Naive thymus-derived CD4-positive, alpha-beta T cell (primary cell): ENCODE data around the gene PDE9A. TPM values are rescaled to one million over a fixed set of nuclear protein-coding genes. Genes with fewer than 3 reads are reported as not detected.

Source experiments
- ATAC-seq: fragments of 150-1000 bp; cut with Tn5 transposase; 2 replicates; pipeline ENCODE4 v1.10.0; 2021; ENCODE audit warnings: mild to moderate bottlenecking, moderate library complexity
- CTCF ChIA-PET: fragments of 350-600 bp; sonication (Branson Sonifier 250); formaldehyde crosslinking; loops from one replicate; lab custom pipeline; 2021; ENCODE audit warnings: antibody characterized with exemption; lab: Charles Lee
- POLR2A ChIA-PET: fragments of 350-600 bp; sonication (Branson Sonifier 250); formaldehyde crosslinking; loops from one replicate; lab custom pipeline; 2021; ENCODE audit warnings: antibody characterized with exemption, inconsistent platforms; lab: Charles Lee
- DNase-seq, 9 donors: peaks; one replicate each; pipeline versions ENCODE4 v3.0.0 to v3.0.0-alpha.2; 2020 to 2022; ENCODE audit warnings: mixed read lengths in 1 of 9
- H3K27ac ChIP-seq: one replicate; pipeline ENCODE4 v1.7.0; 2013; ENCODE audit warnings: mild to moderate bottlenecking, low read depth, low read length, moderate library complexity
- H3K27me3 ChIP-seq, 2 donors: one replicate each; pipeline ENCODE4 v1.7.0; 2013; ENCODE audit warnings: low read length in 2 of 2, mild to moderate bottlenecking in 2 of 2, moderate library complexity in 2 of 2; ENCODE audit not compliant: control insufficient read depth in 2 of 2, insufficient read depth in 2 of 2
- H3K36me3 ChIP-seq, 3 experiments: 1 replicate in 2 of 3; 2 replicates in 1 of 3; pipeline ENCODE4 v1.7.0; 2013; ENCODE audit warnings: low read length in 3 of 3, mild to moderate bottlenecking in 3 of 3, moderate library complexity in 1 of 3; ENCODE audit not compliant: insufficient read depth in 3 of 3, control insufficient read depth in 2 of 3
- H3K4me1 ChIP-seq, 2 donors: one replicate each; pipeline ENCODE4 v1.7.0; 2013; ENCODE audit warnings: low read length in 2 of 2, mild to moderate bottlenecking in 2 of 2, moderate library complexity in 1 of 2; ENCODE audit not compliant: control insufficient read depth in 2 of 2, insufficient read depth in 2 of 2
- H3K4me3 ChIP-seq: 2 replicates; pipeline ENCODE4 v1.7.0; 2013; ENCODE audit warnings: mild to moderate bottlenecking, low read length
- H3K9me3 ChIP-seq, 3 experiments: 1 replicate in 2 of 3; 2 replicates in 1 of 3; pipeline ENCODE4 v1.7.0; 2013; ENCODE audit warnings: low read length in 3 of 3; ENCODE audit not compliant: control insufficient read depth in 2 of 3
- H3K27ac Mint-ChIP-seq, 9 donors: one replicate each; pipeline ENCODE4 v1.8.0; 2020 to 2022; ENCODE audit warnings: mixed read lengths in 9 of 9, mild to moderate bottlenecking in 8 of 9, moderate library complexity in 5 of 9, inconsistent platforms in 2 of 9
- H3K27me3 Mint-ChIP-seq, 5 donors: one replicate each; pipeline ENCODE4 v1.8.0; 2021 to 2022; ENCODE audit warnings: mixed read lengths in 5 of 5, mild to moderate bottlenecking in 1 of 5
- H3K36me3 Mint-ChIP-seq, 5 donors: one replicate each; pipeline ENCODE4 v1.8.0; 2020 to 2022; ENCODE audit warnings: mixed read lengths in 5 of 5, mild to moderate bottlenecking in 3 of 5, inconsistent platforms in 1 of 5
- H3K4me1 Mint-ChIP-seq, 7 donors: one replicate each; pipeline ENCODE4 v1.8.0; 2020 to 2022; ENCODE audit warnings: mixed read lengths in 7 of 7, mild to moderate bottlenecking in 3 of 7, inconsistent platforms in 1 of 7
- H3K4me3 Mint-ChIP-seq, 10 donors: one replicate each; pipeline ENCODE4 v1.8.0; 2020 to 2022; ENCODE audit warnings: mild to moderate bottlenecking in 10 of 10, mixed read lengths in 10 of 10, moderate library complexity in 6 of 10, inconsistent platforms in 2 of 10
- H3K9me3 Mint-ChIP-seq, 11 donors: one replicate each; pipeline ENCODE4 v1.8.0; 2020 to 2022; ENCODE audit warnings: mixed read lengths in 11 of 11, mild to moderate bottlenecking in 4 of 11, inconsistent platforms in 1 of 11, moderate library complexity in 1 of 11
- intact Hi-C, 2 donors: fragments of 100-400 bp; cut with micrococcal nuclease; formaldehyde crosslinking; loops; one replicate each; pipeline ENCODE4 v1.15.1; 2023
- polyA plus RNA-seq, 2 donors: library from polyadenylated mRNA; unstranded; fragments of 300-500 nt; fragmentation: Illumina TruSeq; gene quantifications; one replicate each; pipeline ENCODE4 v1.2.3, GENCODE V29; 2021
- total RNA-seq, 6 experiments: library from RNA in 5 of 6; stranded (reverse) in 5 of 6; gene quantifications; 1 replicate in 5 of 6; 2 replicates in 1 of 6; pipeline ENCODE4 v1.2.3 and lab custom pipeline; 2021 to 2026

Gene PDE9A
- total and polyA plus RNA-seq, 7 experiments from 2014 or later, result 5.9 to 18.4 (median 14.7) TPM

DNA sequence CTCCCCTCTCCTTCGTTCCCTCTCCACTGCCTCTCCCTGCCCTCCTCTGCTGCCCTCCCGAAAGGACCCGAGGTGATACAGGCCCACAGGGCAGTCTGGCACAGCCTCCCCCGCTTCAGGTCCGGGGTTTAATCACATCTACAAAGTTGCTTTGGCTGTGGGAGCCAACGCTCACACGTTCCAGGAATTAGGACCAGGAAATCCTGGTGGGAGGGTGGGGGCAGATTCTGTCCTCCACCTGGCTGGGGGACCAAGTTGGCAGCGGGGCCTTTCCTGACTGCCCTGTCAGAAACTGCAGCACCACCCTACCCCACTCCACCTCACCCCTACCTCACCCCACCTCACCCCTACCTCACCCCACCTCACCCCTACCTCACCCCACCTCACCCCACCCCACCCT is 130.9 kb downstream of the PDE9A start:
- ChIA-PET CTCF (interaction anchor here (0.6 to 1.3 kb wide), 2 partner anchors 35 to 191 kb away, joined by 3 read pairs; no protein-coding TSS in a partner anchor), POLR2A (interaction anchor here (1.0 to 5.7 kb wide), 6 partner anchors 8 to 130 kb away, joined by 3 to 37 read pairs (median 6); partner anchors contain the start of gene PDE9A)
- Histone ChIP-seq H3K36me3 (no peaks in the 10 kb centered on the region), H3K9me3 (no peaks in the 10 kb centered on the region), H3K4me3 (peak overlapping the region; percentile 82), H3K27me3 (no peaks in the 10 kb centered on the region), H3K27ac (peak overlapping the region; percentile 89), H3K4me1 (peaks cover 14 to 44% of the 10 kb centered on the region in 2 donors)
- H3K4me3 Mint-ChIP-seq, result peak overlapping the region; percentile 62 to 93 (median 86)
- H3K36me3 Mint-ChIP-seq, result no peaks in the 10 kb centered on the region
- H3K27ac Mint-ChIP-seq, result peak overlapping the region; percentile 98 to 100 (median 99)
- peaks cover 37 to 64% (median 51%) of the 10 kb centered on the region in 7 donors for H3K4me1 Mint-ChIP-seq
- H3K27me3 Mint-ChIP-seq, result peaks cover 0 to 37% (median 0%) of the 10 kb centered on the region in 5 donors
- ATAC-seq, result peak; percentile 36
- no peaks in the 10 kb centered on the region for H3K9me3 Mint-ChIP-seq
- no peak for DNase-seq
- intact Hi-C loops, result loop anchor here (1.0 to 5.0 kb wide), 5 partner anchors 34 to 95 kb away; partner anchors contain the start of gene WDR4 (in 1 of the 2)

DNA sequence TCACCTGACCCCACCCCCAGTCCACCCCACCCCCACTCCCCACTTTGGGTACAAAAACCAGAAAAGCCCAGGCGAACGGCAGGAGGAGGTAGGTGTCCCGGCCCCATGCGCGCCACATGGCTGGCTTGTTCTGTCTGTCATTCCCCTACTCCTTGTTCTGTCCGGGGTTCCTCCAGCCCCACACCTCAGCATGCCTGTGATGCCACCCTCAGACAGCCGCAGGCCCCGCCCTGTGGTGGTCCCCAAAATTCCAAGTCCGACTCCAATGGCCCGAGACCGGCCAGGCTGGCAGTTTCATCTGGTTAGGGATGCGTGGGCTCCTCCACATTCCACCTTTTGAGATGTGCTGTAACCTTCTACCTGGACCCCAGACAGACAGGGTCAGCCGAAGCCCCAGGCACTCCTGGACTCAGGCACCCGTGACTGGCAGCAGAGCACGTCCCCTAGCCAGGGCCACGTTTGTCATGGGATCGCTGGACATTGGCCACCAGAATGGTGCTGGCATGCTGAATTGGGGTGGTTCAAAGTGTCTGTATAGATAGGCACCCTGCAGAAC is 131.6 kb downstream of the PDE9A start:
- POLR2A ChIA-PET, result no interaction called here
- Mint-ChIP-seq H3K27ac (peak overlapping the region; percentile 84 to 96 (median 93)), H3K36me3 (no peaks in the 10 kb centered on the region), H3K4me3 (peak overlapping the region; percentile 48 to 75 (median 58)), H3K4me1 (peaks cover 37 to 61% (median 51%) of the 10 kb centered on the region in 7 donors), H3K9me3 (no peaks in the 10 kb centered on the region), H3K27me3 (peaks cover 0 to 32% (median 0%) of the 10 kb centered on the region in 5 donors)
- peaks cover 14 to 44% of the 10 kb centered on the region in 2 donors for H3K4me1 ChIP-seq
- CTCF ChIA-PET, result no interaction called here
- intact Hi-C loops, result loop anchor here (1.0 to 5.0 kb wide), 5 partner anchors 33 to 94 kb away; partner anchors contain the start of gene WDR4 (in 1 of the 2)
- H3K27ac ChIP-seq, result peak overlapping the region; percentile 49
- H3K27me3 ChIP-seq, result no peaks in the 10 kb centered on the region
- DNase-seq (no peak), ATAC-seq (no peak)
- no peak overlapping the region for H3K4me3 ChIP-seq
- no peaks in the 10 kb centered on the region for H3K36me3 ChIP-seq
- no peaks in the 10 kb centered on the region for H3K9me3 ChIP-seq

GRCh38 chr21:42785666-42786427 is 132.4 kb downstream of the PDE9A start:
- H3K4me3 Mint-ChIP-seq, result peak overlapping the region in 6 of 10 donors; percentile 48 to 75 (median 58)
- Histone ChIP-seq H3K4me1 (peaks cover 14 to 42% of the 10 kb centered on the region in 2 donors), H3K27me3 (no peaks in the 10 kb centered on the region), H3K9me3 (no peaks in the 10 kb centered on the region), H3K36me3 (no peaks in the 10 kb centered on the region), H3K27ac (peak overlapping the region; percentile 49), H3K4me3 (no peak overlapping the region)
- H3K27ac Mint-ChIP-seq, result peak overlapping the region; percentile 73 to 96 (median 93)
- no peak for ATAC-seq
- peaks cover 32 to 53% (median 46%) of the 10 kb centered on the region in 7 donors for H3K4me1 Mint-ChIP-seq
- ChIA-PET CTCF (no interaction called here), POLR2A (interaction anchor here (0.7 kb wide), 1 partner anchor 13 kb away, joined by 3 read pairs; no protein-coding TSS in a partner anchor)
- DNase-seq, result no peak
- intact Hi-C loops, result loop anchor here in 1 of 2 donors (2.0 kb wide), 1 partner anchor 93 kb away; the partner anchor contains the start of gene WDR4
- H3K9me3 Mint-ChIP-seq, result no peaks in the 10 kb centered on the region
- H3K36me3 Mint-ChIP-seq, result no peaks in the 10 kb centered on the region
- H3K27me3 Mint-ChIP-seq, result peaks cover 0 to 28% (median 0%) of the 10 kb centered on the region in 5 donors

DNA sequence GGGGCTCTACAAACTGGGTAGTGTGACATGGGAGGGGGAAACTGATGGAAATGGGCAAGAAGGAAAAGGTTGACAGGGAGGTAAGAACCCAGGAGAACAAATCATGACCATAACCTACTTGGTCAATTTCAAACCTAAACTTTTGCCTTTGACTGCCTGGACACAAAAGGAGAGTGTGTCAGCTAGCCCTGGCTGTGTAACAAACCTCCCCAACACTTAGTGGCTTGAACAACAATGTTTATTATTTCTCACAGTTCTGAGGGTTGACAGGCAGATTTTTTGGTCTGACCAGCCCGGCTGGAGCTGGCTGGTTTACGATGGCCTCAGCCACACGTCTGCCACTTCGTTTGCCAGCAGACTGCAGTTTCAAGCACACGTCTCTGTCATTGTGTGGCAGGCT is 133.5 kb downstream of the PDE9A start:
- CTCF ChIA-PET, result interaction anchor here (1.7 kb wide), 1 partner anchor 39 kb away, joined by 4 read pairs; no protein-coding TSS in a partner anchor
- Mint-ChIP-seq H3K4me1 (peaks cover 26 to 44% (median 38%) of the 10 kb centered on the region in 7 donors), H3K27me3 (peaks cover 0 to 28% (median 0%) of the 10 kb centered on the region in 5 donors), H3K27ac (peak overlapping the region; percentile 31 to 95 (median 84)), H3K9me3 (no peaks in the 10 kb centered on the region), H3K4me3 (peak overlapping the region in 2 of 10 donors; percentile 51), H3K36me3 (no peaks in the 10 kb centered on the region)
- Histone ChIP-seq H3K36me3 (no peaks in the 10 kb centered on the region), H3K27ac (no peak overlapping the region), H3K4me3 (no peak overlapping the region), H3K9me3 (no peaks in the 10 kb centered on the region), H3K4me1 (peaks cover 14 to 31% of the 10 kb centered on the region in 2 donors), H3K27me3 (no peaks in the 10 kb centered on the region)
- POLR2A ChIA-PET, result interaction anchor here (0.7 to 1.5 kb wide), 2 partner anchors 40 to 46 kb away, joined by 3 to 4 read pairs; no protein-coding TSS in a partner anchor
- intact Hi-C loops, result no loop called here
- ATAC-seq (no peak), DNase-seq (no peak)

DNA sequence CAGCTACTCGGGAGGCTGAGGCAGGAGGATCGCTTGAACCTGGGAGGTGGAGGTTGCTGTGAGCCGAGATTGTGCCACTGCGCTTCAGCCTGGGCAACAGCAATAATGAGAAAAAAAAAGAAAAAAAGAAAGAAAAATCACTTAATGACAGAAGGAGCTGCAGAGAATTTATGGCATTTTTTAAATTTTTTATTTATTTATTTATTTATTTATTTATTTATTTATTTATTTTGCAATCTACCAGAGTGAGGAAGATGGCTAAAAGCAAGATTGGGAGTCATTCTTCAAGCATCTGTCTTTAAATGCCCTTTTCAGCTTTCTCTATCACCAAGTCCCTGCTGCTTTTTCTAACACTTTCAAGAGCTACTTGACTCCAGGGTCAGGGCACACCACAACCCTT is 134.2 kb downstream of the PDE9A start:
- Mint-ChIP-seq H3K4me3 (no peak overlapping the region), H3K9me3 (no peaks in the 10 kb centered on the region), H3K27ac (peak overlapping the region in 3 of 9 donors; percentile 25 to 95 (median 84)), H3K27me3 (peaks cover 0 to 22% (median 0%) of the 10 kb centered on the region in 5 donors), H3K4me1 (peaks cover 18 to 37% (median 31%) of the 10 kb centered on the region in 7 donors), H3K36me3 (no peaks in the 10 kb centered on the region)
- Histone ChIP-seq H3K9me3 (no peaks in the 10 kb centered on the region), H3K36me3 (no peaks in the 10 kb centered on the region), H3K4me3 (no peak overlapping the region), H3K27me3 (no peaks in the 10 kb centered on the region), H3K27ac (no peak overlapping the region), H3K4me1 (peaks cover 10 to 24% of the 10 kb centered on the region in 2 donors)
- ChIA-PET POLR2A (interaction anchor here (0.6 to 1.5 kb wide), 4 partner anchors 22 to 69 kb away, joined by 3 to 4 read pairs (median 3); no protein-coding TSS in a partner anchor), CTCF (interaction anchor here (0.7 to 1.7 kb wide), 2 partner anchors 40 to 331 kb away, joined by 3 to 4 read pairs; no protein-coding TSS in a partner anchor)
- intact Hi-C loops, result no loop called here
- ATAC-seq (no peak), DNase-seq (no peak)

DNA sequence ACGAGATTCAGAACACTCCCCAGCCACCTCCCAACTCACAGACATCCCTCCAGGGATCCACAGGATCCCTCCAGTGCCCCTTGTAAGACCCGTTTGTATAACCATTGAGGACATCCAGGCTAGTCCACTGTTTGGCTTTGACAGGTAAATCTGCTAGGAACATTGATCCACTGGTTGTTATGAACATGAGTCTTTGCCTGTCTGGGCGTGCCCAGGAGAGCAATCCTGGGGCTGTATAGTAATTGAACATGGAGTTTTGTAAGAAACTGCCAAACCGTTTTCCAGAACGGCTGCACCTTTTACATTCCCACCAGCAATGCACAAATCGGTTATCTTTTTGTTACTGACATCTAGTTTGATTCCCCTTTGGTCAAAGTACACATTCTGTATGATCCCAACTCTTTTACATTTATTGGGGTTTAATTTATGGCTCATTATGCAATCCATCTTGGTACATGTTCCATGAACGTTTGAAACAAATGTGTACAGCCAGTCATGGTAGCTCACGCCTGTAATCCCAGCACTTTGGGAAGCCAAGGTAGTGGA is 137.2 kb downstream of the PDE9A start:
- Histone ChIP-seq H3K27ac (no peak overlapping the region), H3K9me3 (no peaks in the 10 kb centered on the region), H3K4me1 (no peaks in the 10 kb centered on the region), H3K36me3 (no peaks in the 10 kb centered on the region), H3K27me3 (no peaks in the 10 kb centered on the region), H3K4me3 (no peak overlapping the region)
- no peak for DNase-seq
- intact Hi-C loops, result no loop called here
- POLR2A ChIA-PET, result interaction anchor here (1.0 kb wide), 1 partner anchor 10 kb away, joined by 3 read pairs; no protein-coding TSS in a partner anchor
- H3K9me3 Mint-ChIP-seq, result no peaks in the 10 kb centered on the region
- H3K36me3 Mint-ChIP-seq, result peaks cover 0 to 3% (median 0%) of the 10 kb centered on the region in 5 donors
- H3K4me1 Mint-ChIP-seq, result peaks cover 0 to 11% (median 7%) of the 10 kb centered on the region in 7 donors
- ATAC-seq, result no peak
- H3K4me3 Mint-ChIP-seq, result no peak overlapping the region
- CTCF ChIA-PET, result no interaction called here
- H3K27ac Mint-ChIP-seq, result peak overlapping the region in 5 of 9 donors; percentile 6 to 32 (median 16)
- H3K27me3 Mint-ChIP-seq, result peaks cover 0 to 30% (median 0%) of the 10 kb centered on the region in 5 donors
